ENCODE data around the gene GORAB.

DNA sequence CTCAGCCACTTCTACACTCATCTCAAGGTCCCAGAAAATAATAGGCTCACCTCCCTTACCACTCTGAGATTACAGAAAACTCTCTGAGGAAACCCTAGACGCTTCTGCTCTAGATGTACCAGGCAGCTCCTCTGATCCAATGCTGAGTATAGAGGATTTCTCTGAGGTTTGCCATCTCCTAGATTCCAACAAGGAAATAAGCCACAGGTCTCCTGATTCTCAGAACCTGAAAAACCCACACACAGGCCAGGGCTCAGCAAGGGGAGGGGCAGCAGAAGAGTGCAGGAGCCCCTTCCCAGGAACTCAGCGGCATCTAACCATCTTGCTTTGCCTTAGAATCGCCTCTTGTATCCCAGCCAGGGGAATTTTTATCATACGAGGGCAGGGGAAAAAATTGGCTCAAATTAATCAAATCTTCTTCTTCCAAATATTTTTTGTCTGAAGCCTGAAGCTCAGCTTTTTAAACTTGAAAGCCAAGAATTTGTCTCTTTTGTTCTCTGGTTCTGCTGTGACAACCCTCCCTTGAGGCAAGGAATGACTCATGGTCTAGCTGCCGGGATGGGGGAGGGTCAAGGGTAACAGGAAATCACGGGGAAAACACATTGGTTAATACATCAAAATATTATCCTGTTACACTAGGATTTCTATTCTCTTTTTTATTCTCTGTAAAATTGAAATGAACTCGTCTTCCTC, 30.8 kb downstream of the GORAB start:
- TF ChIP-seq POLR2A (IDR thresholded peaks at IDR 0.05; ENCODE audit: low read depth, low read length), result no peak
- TF ChIP-seq POLR2AphosphoS5 (IDR thresholded peaks at IDR 0.05; ENCODE audit: low read depth, low read length), result no peak
- TF ChIP-seq POU2F2 (IDR thresholded peaks at IDR 0.05; ENCODE audit: low read depth, low read length), result no peak
- TF ChIP-seq TAF1 (IDR thresholded peaks at IDR 0.05; ENCODE audit: low read depth, low read length), result no peak
- TF ChIP-seq SPI1 (IDR thresholded peaks at IDR 0.05; ENCODE audit: low read depth, low read length), result no peak
